Ovary (tissue), 3 donors: ENCODE data around the gene IRX5.

Experiments used
- CTCF ChIP-seq, 3 donors: fragments of 450-650 bp in 2 of 3; fragments of 200-600 bp in 1 of 3; IDR thresholded peaks; one replicate each; pipeline versions ENCODE4 v1.5.1 to v1.8.0; 2016 to 2022; ENCODE audit warnings: antibody characterized with exemption in 3 of 3, mild to moderate bottlenecking in 1 of 3
- POLR2A ChIP-seq: fragments of 450-650 bp; IDR thresholded peaks from one replicate; pipeline ENCODE4 v1.6.1; 2017; ENCODE audit warnings: antibody characterized with exemption, mild to moderate bottlenecking, moderate library complexity
- donor health status: DM: no; HTN: no; CAD: no.

- TF ChIP-seq POLR2A (no peak), CTCF (IDR thresholded peaks at IDR 0.05) (no peak)
Measured at GRCh38 chr16:54944002-54944401, 13.3 kb downstream of the IRX5 start.
